Measurements from ENCODE around the gene USP24.

The USP24 gene

GRCh38 chr1:55215194-55216021 lies at the start of gene USP24:
USP24 (minus strand) TSS chr1:55215364; CDS start chr1:55215113, 251 bp downstream.
- peak; percentile 52 for DNase-seq (ENCODE audit: low spot score)

GRCh38 chr1:55262822-55263221 lies 47.7 kb upstream of the USP24 start:
- DNase-seq (ENCODE audit: low spot score) = no peak

- no peak for DNase-seq (ENCODE audit: low spot score)
These were observed 44.9 kb upstream of the USP24 start for GRCh38 chr1:55259911-55260609.

- DNase-seq (ENCODE audit: low spot score) = no peak
These were observed 42.8 kb upstream of the USP24 start for GRCh38 chr1:55257958-55258357.

GRCh38 chr1:55255901-55256300 lies 40.7 kb upstream of the USP24 start:
- DNase-seq (ENCODE audit: low spot score) = no peak

- DNase-seq (ENCODE audit: low spot score) = no peak
These were observed 37.9 kb upstream of the USP24 start for GRCh38 chr1:55252942-55253589.

GRCh38 chr1:55250399-55251075 lies 35.4 kb upstream of the USP24 start:
- DNase-seq (ENCODE audit: low spot score) = no peak

GRCh38 chr1:55249646-55250398 lies 34.7 kb upstream of the USP24 start:
- no peak for DNase-seq (ENCODE audit: low spot score)

- DNase-seq (ENCODE audit: low spot score) = no peak
These were observed 31.7 kb upstream of the USP24 start for GRCh38 chr1:55246896-55247295.

GRCh38 chr1:55246331-55246730 lies 31.2 kb upstream of the USP24 start:
- no peak for DNase-seq (ENCODE audit: low spot score)

- no peak for DNase-seq (ENCODE audit: low spot score)
These were observed 30.6 kb upstream of the USP24 start for GRCh38 chr1:55245781-55246180.

- DNase-seq (ENCODE audit: low spot score) = no peak
These were observed 29.4 kb upstream of the USP24 start for GRCh38 chr1:55244476-55245099.

GRCh38 chr1:55243655-55244054 lies 28.5 kb upstream of the USP24 start:
- DNase-seq (ENCODE audit: low spot score) = no peak

- DNase-seq (ENCODE audit: low spot score) = no peak
These were observed 24.4 kb upstream of the USP24 start for GRCh38 chr1:55239548-55239947.

GRCh38 chr1:55235722-55236121 lies 20.6 kb upstream of the USP24 start:
- DNase-seq (ENCODE audit: low spot score) = peak; percentile 95

- DNase-seq (ENCODE audit: low spot score) = no peak
These were observed 18.9 kb upstream of the USP24 start for GRCh38 chr1:55234016-55234415.

GRCh38 chr1:55233145-55233777 lies 18.1 kb upstream of the USP24 start:
- DNase-seq (ENCODE audit: low spot score) = no peak

GRCh38 chr1:55232448-55233144 lies 17.4 kb upstream of the USP24 start:
- DNase-seq (ENCODE audit: low spot score) = no peak

- DNase-seq (ENCODE audit: low spot score) = no peak
These were observed 16.6 kb upstream of the USP24 start for GRCh38 chr1:55231745-55232144.

GRCh38 chr1:55230659-55231058 lies 15.5 kb upstream of the USP24 start:
- no peak for DNase-seq (ENCODE audit: low spot score)

All from COLO829 (cell line).